HepG2 (cell line): ENCODE measurements around the gene PKN2. TPM values are rescaled to one million over a fixed set of nuclear protein-coding genes. Genes with fewer than 3 reads are reported as not detected.

Experiments used
- ATAC-seq: fragments of 200-7000 bp; cut with Tn5 transposase; 3 replicates; pipeline ENCODE4 v1.9.1; 2020; ENCODE audit warnings: mild to moderate bottlenecking, moderate library complexity
- BruUV-seq: library from RNA; stranded (reverse); fragments of 400-500 nt; replicated peaks from 2 replicates; lab custom pipeline; 2021; lab: Mats Ljungman, UMichigan
- CTCF ChIA-PET: fragments of 300-600 bp; formaldehyde crosslinking; extraction: SDS; loops from one replicate; lab custom pipeline; 2021; ENCODE audit warnings: low total read pairs, inconsistent platforms, low intra/inter-chr PET ratio; lab: Yijun Ruan, JAX
- POLR2A ChIA-PET: fragments of 350-600 bp; sonication (Branson Sonifier 250); formaldehyde crosslinking; loops from one replicate; lab custom pipeline; 2020; ENCODE audit warnings: antibody characterized with exemption, inconsistent platforms; lab: Yijun Ruan, JAX
- DNase-seq: peaks from one replicate; pipeline ENCODE4 v3.0.0-alpha.2; 2015; ENCODE audit warnings: low spot score
- FAIRE-seq: peaks from 3 replicates; lab custom pipeline; 2011; peaks lifted over from hg19 to GRCh38; lab: Jason Lieb, UNC
- H2AFZ ChIP-seq: one replicate; pipeline ENCODE4 v1.6.1; 2011; ENCODE audit warnings: low read length, inconsistent platforms
- H3K27ac ChIP-seq: fragments of 300-600 bp; 3 replicates; pipeline ENCODE4 v1.8.0; 2011; ENCODE audit warnings: mixed run types, mild to moderate bottlenecking, mixed read lengths, low read length, inconsistent platforms; ENCODE audit not compliant: insufficient read depth; ENCODE audit errors: extremely low read length
- H3K27me3 ChIP-seq, 2 experiments: fragments of 200-600 bp in 1 of 2; 2 replicates in 1 of 2; 3 replicates in 1 of 2; pipeline versions ENCODE4 v1.6.0 to v1.8.0; 2011; ENCODE audit warnings: low read length in 2 of 2, mild to moderate bottlenecking in 2 of 2, moderate library complexity in 2 of 2, inconsistent platforms in 1 of 2; ENCODE audit not compliant: insufficient read depth in 2 of 2, control insufficient read depth in 1 of 2
- H3K36me3 ChIP-seq, 2 experiments: fragments of 200-600 bp in 1 of 2; replicated peaks in 1 of 2; 2 replicates in 1 of 2; 3 replicates in 1 of 2; pipeline versions ENCODE4 v1.5.1 to v1.8.0; 2011; ENCODE audit warnings: low read length in 2 of 2, inconsistent platforms in 1 of 2; ENCODE audit not compliant: insufficient read depth in 2 of 2, control insufficient read depth in 1 of 2
- H3K4me1 ChIP-seq: 2 replicates; pipeline ENCODE4 v1.5.1; 2012; ENCODE audit warnings: low read length, inconsistent platforms; ENCODE audit not compliant: insufficient read depth
- H3K4me2 ChIP-seq: 2 replicates; pipeline ENCODE4 v1.6.0; 2011; ENCODE audit warnings: low read depth, low read length, inconsistent platforms
- H3K4me3 ChIP-seq, 3 experiments: fragments of 200-600 bp in 1 of 3; sonication (generic), shearing (Covaris generic) in 1 of 3; replicated peaks in 1 of 3; 2 replicates each; pipeline ENCODE4 v1.5.1; 2011 to 2016; ENCODE audit warnings: low read length in 3 of 3, inconsistent platforms in 2 of 3, low read depth in 2 of 3, mild to moderate bottlenecking in 2 of 3, control low read depth in 1 of 3, mixed read lengths in 1 of 3; ENCODE audit not compliant: insufficient read depth in 1 of 3
- H3K79me2 ChIP-seq: one replicate; pipeline ENCODE4 v1.6.1; 2011; ENCODE audit warnings: low read length, inconsistent platforms; ENCODE audit not compliant: insufficient read depth
- H3K9ac ChIP-seq: 2 replicates; pipeline ENCODE4 v1.6.0; 2011; ENCODE audit warnings: mild to moderate bottlenecking, low read depth, low read length, inconsistent platforms; ENCODE audit not compliant: insufficient read depth
- H3K9me3 ChIP-seq: 2 replicates; pipeline ENCODE4 v1.5.1; 2012; ENCODE audit warnings: mild to moderate bottlenecking, low read length
- H4K20me1 ChIP-seq: 2 replicates; pipeline ENCODE4 v1.6.0; 2011; ENCODE audit warnings: inconsistent platforms, mild to moderate bottlenecking, low read length, moderate library complexity; ENCODE audit not compliant: insufficient read depth
- ATF5 ChIP-seq: sonication (generic); formaldehyde crosslinking; IDR thresholded peaks from 2 replicates; pipeline ENCODE4 v1.4.0; 2020; ENCODE audit warnings: mild to moderate bottlenecking, low read depth, missing genetic modification reagents
- CREB1 ChIP-seq, 2 experiments: fragments of 450-650 bp in 1 of 2; IDR thresholded peaks; 2 replicates each; pipeline ENCODE4 v1.6.1; 2016 to 2017; ENCODE audit warnings: control low read depth in 1 of 2, mild to moderate bottlenecking in 1 of 2, missing compliant biosample characterization in 1 of 2, missing genetic modification characterization in 1 of 2
- DNMT3B ChIP-seq: conservative IDR thresholded peaks from 2 replicates; pipeline ENCODE4 v1.6.1; 2016; ENCODE audit warnings: missing biosample characterization, control low read depth
- FOSL2 ChIP-seq: sonication (generic); formaldehyde crosslinking; IDR thresholded peaks from 2 replicates; pipeline ENCODE4 v1.4.0; 2020; ENCODE audit warnings: missing genetic modification reagents
- GTF3A ChIP-seq: sonication (generic); formaldehyde crosslinking; conservative IDR thresholded peaks from 2 replicates; pipeline ENCODE4 v1.4.0; 2020; ENCODE audit warnings: mild to moderate bottlenecking, missing genetic modification reagents
- KLF12 ChIP-seq: sonication (generic); formaldehyde crosslinking; IDR thresholded peaks from 2 replicates; pipeline ENCODE4 v1.4.0; 2020; ENCODE audit warnings: missing genetic modification reagents, borderline replicate concordance
- KLF6 ChIP-seq: IDR thresholded peaks from 2 replicates; pipeline ENCODE4 v1.8.0; 2016; ENCODE audit warnings: missing biosample characterization, missing genetic modification reagents
- MBD4 ChIP-seq: IDR thresholded peaks from 2 replicates; pipeline ENCODE4 v1.6.1; 2012; ENCODE audit warnings: low read length, inconsistent platforms, borderline replicate concordance
- MBNL3 ChIP-seq: fragments of 250-450 bp; sonication (Bioruptor Pico); conservative IDR thresholded peaks from 2 replicates; pipeline ENCODE4 v1.8.0; 2022; ENCODE audit warnings: mild to moderate bottlenecking, inconsistent platforms
- MEIS1 ChIP-seq: sonication (generic); formaldehyde crosslinking; IDR thresholded peaks from 2 replicates; pipeline ENCODE4 v1.9.0; 2021; ENCODE audit warnings: mild to moderate bottlenecking, missing genetic modification reagents, moderate library complexity, borderline replicate concordance
- PAX8 ChIP-seq: sonication (generic); formaldehyde crosslinking; IDR thresholded peaks from 2 replicates; pipeline ENCODE4 v1.8.0; 2022; ENCODE audit warnings: mild to moderate bottlenecking, missing genetic modification reagents, borderline replicate concordance
- SIN3A ChIP-seq: IDR thresholded peaks from 2 replicates; pipeline ENCODE4 v1.6.1; 2011; ENCODE audit warnings: low read depth, mild to moderate bottlenecking, control low read depth, low read length, borderline replicate concordance
- THAP7 ChIP-seq: sonication (generic); formaldehyde crosslinking; IDR thresholded peaks from 2 replicates; pipeline ENCODE4 v1.8.1; 2023; ENCODE audit warnings: mild to moderate bottlenecking, missing genetic modification reagents
- YEATS2 ChIP-seq: sonication (generic); formaldehyde crosslinking; IDR thresholded peaks from 2 replicates; pipeline ENCODE4 v1.4.0; 2020; ENCODE audit warnings: missing genetic modification reagents, borderline replicate concordance
- ZBTB21 ChIP-seq: sonication (generic); formaldehyde crosslinking; IDR thresholded peaks from 2 replicates; pipeline ENCODE4 v1.4.0; 2020; ENCODE audit warnings: missing genetic modification reagents
- ZFP41 ChIP-seq: sonication (generic); formaldehyde crosslinking; IDR thresholded peaks from 2 replicates; pipeline ENCODE4 v1.4.0; 2020; ENCODE audit warnings: mild to moderate bottlenecking, missing genetic modification reagents, borderline replicate concordance
- ZNF775 ChIP-seq: sonication (generic); formaldehyde crosslinking; IDR thresholded peaks from 2 replicates; pipeline ENCODE4 v1.4.0; 2020; ENCODE audit warnings: missing genetic modification reagents, mild to moderate bottlenecking, moderate library complexity, borderline replicate concordance
- ZSCAN12 ChIP-seq: sonication (generic); formaldehyde crosslinking; IDR thresholded peaks from 2 replicates; pipeline ENCODE4 v1.9.0; 2021; ENCODE audit warnings: mild to moderate bottlenecking, missing genetic modification reagents
- WGBS: methylation state at CpG from one replicate; pipeline ENCODE4 v1.1.6; 2017; ENCODE audit warnings: low lambda C conversion rate; 5-methylcytosine and 5-hydroxymethylcytosine counted together
- in situ Hi-C: cut with HindIII; loops from 2 replicates; pipeline ENCODE4 v1.10.0; 2017; ENCODE audit warnings: low pct_unique_long_range_greater_than_20kb; ENCODE audit not compliant: extremely low pct_ligation_motif_present
- intact Hi-C: fragments of 100-400 bp; cut with micrococcal nuclease; formaldehyde crosslinking; loops from one replicate; pipeline ENCODE4 v1.10.0; 2022; ENCODE audit not compliant: unreplicated experiment
- polyA plus RNA-seq, 8 experiments: library from polyadenylated mRNA; depleted of rRNA in 3 of 8; stranded (reverse) in 7 of 8; unstranded in 1 of 8; fragments of >200 nt; fragmentation: Illumina TruSeq in 4 of 8; extraction: Trizol in 4 of 8; gene quantifications; 2 replicates each; pipeline versions ENCODE4 v1.2.1 to v1.2.3, GENCODE V29; 2011 to 2016; ENCODE audit warnings: low read depth in 4 of 8, missing spikeins in 1 of 8, mixed read lengths in 1 of 8; ENCODE audit not compliant: insufficient read depth in 1 of 8
- total RNA-seq, 5 experiments: library from RNA; depleted of rRNA; stranded (reverse); fragments of >200 nt; fragmentation: Illumina TruSeq; extraction: Trizol; gene quantifications; 2 replicates each; pipeline ENCODE4 v1.2.3, GENCODE V29; 2016; ENCODE audit warnings: low read depth in 1 of 5
- TF ChIP-seq, protein P1 (sequence below): sonication (generic); formaldehyde crosslinking; IDR thresholded peaks from 2 replicates; pipeline ENCODE4 v1.5.1; 2020; ENCODE audit warnings: missing genetic modification reagents, mild to moderate bottlenecking, borderline replicate concordance

Gene PKN2
- total and polyA plus RNA-seq, 2 of the 13 experiments (the other 11 are each of a cell fraction or from before 2014, with no cell fraction given) = 17.0 to 29.4 TPM

- TF ChIP-seq DNMT3B (CRISPR knock-in tag) (no peak), MEIS1 (no peak), FOSL2 (CRISPR knock-in tag) (peak; percentile 46; the same call in 1 of the 2 replicates), CREB1 (IDR thresholded peaks at IDR 0.05) (no peak), CREB1 (CRISPR knock-in tag; IDR thresholded peaks at IDR 0.05) (0 out of 2 replicates have a peak, but pooled peaks have one; percentile 13), KLF12 (CRISPR knock-in tag) (no peak), GTF3A (CRISPR knock-in tag) (no peak), MBD4 (no peak), MBNL3 (CRISPR knock-in tag) (no peak), YEATS2 (no peak)
Observed at GRCh38 chr1:88774151-88774556, 90.1 kb downstream of the PKN2 start (continued).

DNA sequence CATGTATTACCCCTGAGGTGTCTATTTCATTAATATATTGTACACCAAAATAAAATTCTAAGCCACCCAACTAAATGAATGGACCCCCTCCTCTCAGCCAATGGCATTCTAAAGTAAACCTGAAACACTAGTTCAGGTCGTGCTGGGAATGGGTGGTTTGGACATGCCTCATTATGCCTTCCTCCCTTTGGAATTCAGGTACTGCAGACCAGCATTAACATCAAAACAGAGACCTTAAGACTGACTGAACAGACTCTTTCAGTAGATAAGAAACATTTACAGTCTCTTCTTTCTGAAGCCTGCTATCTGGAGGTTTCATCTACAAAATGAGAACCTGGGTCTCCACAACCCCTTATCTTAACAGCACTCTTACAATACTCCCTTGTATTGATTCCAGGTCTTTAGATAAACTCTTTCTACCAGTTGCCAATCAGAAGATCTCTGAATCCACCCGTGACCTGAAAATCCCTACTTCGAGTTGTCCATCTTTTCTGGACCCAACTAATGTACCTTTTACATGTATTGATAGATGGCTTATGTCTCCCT lies 93.6 kb downstream of the PKN2 start:
- FAIRE-seq (no peak), ATAC-seq (no peak), DNase-seq (no peak)
- Histone ChIP-seq H3K79me2 (no peaks in the 10 kb centered on the region), H3K36me3 (peaks cover 8 to 46% of the 10 kb centered on the region in 2 experiments), H3K4me2 (no peak overlapping the region), H3K9ac (no peak overlapping the region), H3K27ac (no peak overlapping the region), H3K4me1 (no peaks in the 10 kb centered on the region), H3K4me3 (no peak overlapping the region), H4K20me1 (no peaks in the 10 kb centered on the region), H3K9me3 (no peaks in the 10 kb centered on the region), H3K27me3 (no peaks in the 10 kb centered on the region), H2AFZ (no peak overlapping the region)
- ChIA-PET POLR2A (no interaction called here), CTCF (no interaction called here)
- TF ChIP-seq ZSCAN12 (no peak), PAX8 (CRISPR knock-in tag) (no peak), KLF6 (no peak), ZBTB21 (no peak), ZFP41 (no peak), THAP7 (CRISPR knock-in tag) (no peak), SIN3A (no peak), ZNF775 (no peak), ATF5 (CRISPR knock-in tag) (no peak)
- TF ChIP-seq, protein P1, sequence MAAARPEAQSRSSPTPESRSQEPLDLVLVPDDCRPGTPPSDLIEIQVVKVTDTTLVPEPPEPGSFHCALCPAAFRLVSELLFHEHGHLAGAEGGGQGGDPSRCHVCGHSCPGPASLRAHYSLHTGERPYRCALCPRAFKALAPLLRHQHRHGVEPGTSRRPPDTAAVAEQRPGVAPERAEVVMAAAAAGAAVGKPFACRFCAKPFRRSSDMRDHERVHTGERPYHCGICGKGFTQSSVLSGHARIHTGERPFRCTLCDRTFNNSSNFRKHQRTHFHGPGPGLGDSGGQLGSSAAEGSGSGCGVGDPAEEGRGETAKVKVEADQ (CRISPR knock-in tag) = no peak
- no TSS peak for BruUV-seq
- in situ Hi-C loops (no loop called here), intact Hi-C loops (no loop called here)
- 97% methylated on average over 3 of the region's 3 CpGs for WGBS
